Natural killer cell (primary cell): ENCODE results near the gene GULP1. TPM values are rescaled to one million over a fixed set of nuclear protein-coding genes. Genes with fewer than 3 reads are reported as not detected.

ENCODE experiments used
- ATAC-seq, 3 donors: fragments of 150-1000 bp in 2 of 3; fragments of 200-7000 bp in 1 of 3; cut with Tn5 transposase; 1 replicate in 1 of 3; 2 replicates in 2 of 3; pipeline ENCODE4 v1.10.0; 2021; ENCODE audit warnings: mild to moderate bottlenecking in 2 of 3, moderate library complexity in 2 of 3
- DNase-seq, 2 donors: peaks; one replicate each; pipeline versions ENCODE4 v3.0.0 to v3.0.0-alpha.2; 2013 to 2021; ENCODE audit warnings: mixed read lengths in 1 of 2
- H3K27ac ChIP-seq: one replicate; pipeline ENCODE4 v1.5.1; 2013; ENCODE audit warnings: mild to moderate bottlenecking, low read length
- H3K27me3 ChIP-seq: one replicate; pipeline ENCODE4 v1.6.1; 2013; ENCODE audit warnings: low read length; ENCODE audit not compliant: control insufficient read depth, insufficient read depth
- H3K36me3 ChIP-seq: one replicate; pipeline ENCODE4 v1.6.1; 2013; ENCODE audit warnings: low read length; ENCODE audit not compliant: control insufficient read depth, insufficient read depth
- H3K4me1 ChIP-seq: one replicate; pipeline ENCODE4 v1.6.1; 2013; ENCODE audit warnings: low read length; ENCODE audit not compliant: control insufficient read depth, insufficient read depth
- H3K4me3 ChIP-seq: one replicate; pipeline ENCODE4 v1.5.1; 2013; ENCODE audit warnings: low read length
- H3K9me3 ChIP-seq: one replicate; pipeline ENCODE4 v1.6.1; 2013; ENCODE audit warnings: low read length; ENCODE audit not compliant: control insufficient read depth, insufficient read depth
- H3K27ac Mint-ChIP-seq, 2 donors: one replicate each; pipeline ENCODE4 v1.8.0; 2022; ENCODE audit warnings: mild to moderate bottlenecking in 2 of 2, mixed read lengths in 2 of 2, moderate library complexity in 1 of 2
- H3K27me3 Mint-ChIP-seq, 2 donors: one replicate each; pipeline ENCODE4 v1.8.0; 2022; ENCODE audit warnings: low read depth in 2 of 2, mixed read lengths in 2 of 2
- H3K36me3 Mint-ChIP-seq: one replicate; pipeline ENCODE4 v1.8.0; 2022; ENCODE audit warnings: mixed read lengths
- H3K4me1 Mint-ChIP-seq, 2 donors: one replicate each; pipeline ENCODE4 v1.8.0; 2022; ENCODE audit warnings: mixed read lengths in 2 of 2
- H3K4me3 Mint-ChIP-seq: one replicate; pipeline ENCODE4 v1.8.0; 2022; ENCODE audit warnings: mild to moderate bottlenecking, moderate library complexity, mixed read lengths
- H3K9me3 Mint-ChIP-seq, 2 donors: one replicate each; pipeline ENCODE4 v1.8.0; 2022; ENCODE audit warnings: mixed read lengths in 2 of 2
- CTCF ChIP-seq: fragments of 200-600 bp; IDR thresholded peaks from one replicate; pipeline ENCODE4 v1.8.0; 2022; ENCODE audit warnings: antibody characterized with exemption
- WGBS: methylation state at CpG from one replicate; pipeline ENCODE4 v1.1.7; 2013; ENCODE audit warnings: missing lambda C conversion rate; ENCODE audit not compliant: insufficient coverage; 5-methylcytosine and 5-hydroxymethylcytosine counted together
- intact Hi-C: fragments of 100-400 bp; cut with micrococcal nuclease; formaldehyde crosslinking; loops from one replicate; pipeline ENCODE4 v1.14.2; 2022
- total RNA-seq, 4 donors: library from RNA; stranded (reverse); fragments of 120-200 nt in 1 of 4; gene quantifications; one replicate each; pipeline versions ENCODE4 v1.2.3 to v1.2.4, GENCODE V29; 2013 to 2022

The GULP1 gene
- total RNA-seq, 3 donors from 2014 or later (not counting 1 experiment from before 2014, with no cell fraction given): not detected

DNA sequence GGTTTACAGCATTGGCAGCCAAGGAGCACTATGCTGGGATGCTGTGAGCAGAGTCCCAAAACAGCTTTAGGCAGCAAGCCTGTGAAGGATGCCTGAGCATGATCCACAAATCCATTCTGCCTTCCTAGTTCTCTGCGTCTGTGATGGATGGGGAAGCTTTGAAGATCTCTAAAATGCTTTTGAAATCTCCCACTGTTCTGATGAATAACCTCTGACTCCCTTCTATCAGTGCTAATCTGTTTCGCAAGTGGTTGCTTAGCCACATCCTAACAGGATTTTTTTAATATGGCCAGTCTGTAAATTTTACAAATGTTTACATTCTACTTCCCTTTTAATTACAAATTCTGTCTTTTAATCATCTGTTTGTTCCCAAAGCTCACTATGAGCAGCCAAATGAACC is 319.2 kb downstream of the GULP1 start:
- Histone ChIP-seq H3K9me3 (no peaks in the 10 kb centered on the region), H3K27me3 (no peaks in the 10 kb centered on the region), H3K4me1 (no peaks in the 10 kb centered on the region), H3K36me3 (no peaks in the 10 kb centered on the region), H3K27ac (no peak overlapping the region), H3K4me3 (no peak overlapping the region)
- intact Hi-C loops: no loop called here
- Mint-ChIP-seq H3K4me3 (no peak overlapping the region), H3K36me3 (no peaks in the 10 kb centered on the region), H3K27me3 (no peaks in the 10 kb centered on the region), H3K4me1 (no peaks in the 10 kb centered on the region), H3K27ac (no peak overlapping the region), H3K9me3 (peaks cover 12 to 13% of the 10 kb centered on the region in 2 donors)
- no peak for DNase-seq
- no peak for ATAC-seq
- TF ChIP-seq CTCF: no peak
- 81% methylated on average over 2 of the region's 2 CpGs for WGBS

GRCh38 chr2:188619146-188619545 is 327.5 kb downstream of the GULP1 start:
- Mint-ChIP-seq H3K27me3 (no peaks in the 10 kb centered on the region), H3K9me3 (peaks cover 11 to 13% of the 10 kb centered on the region in 2 donors), H3K27ac (no peak overlapping the region), H3K4me3 (no peak overlapping the region), H3K4me1 (no peaks in the 10 kb centered on the region), H3K36me3 (peaks cover 8% of the 10 kb centered on the region)
- Histone ChIP-seq H3K27me3 (no peaks in the 10 kb centered on the region), H3K4me1 (no peaks in the 10 kb centered on the region), H3K4me3 (no peak overlapping the region), H3K27ac (no peak overlapping the region), H3K36me3 (no peaks in the 10 kb centered on the region), H3K9me3 (peaks cover 6% of the 10 kb centered on the region)
- DNase-seq: no peak
- no peak for ATAC-seq
- intact Hi-C loops: no loop called here
- 92% methylated on average over 4 of the region's 4 CpGs for WGBS
- TF ChIP-seq CTCF: no peak

DNA sequence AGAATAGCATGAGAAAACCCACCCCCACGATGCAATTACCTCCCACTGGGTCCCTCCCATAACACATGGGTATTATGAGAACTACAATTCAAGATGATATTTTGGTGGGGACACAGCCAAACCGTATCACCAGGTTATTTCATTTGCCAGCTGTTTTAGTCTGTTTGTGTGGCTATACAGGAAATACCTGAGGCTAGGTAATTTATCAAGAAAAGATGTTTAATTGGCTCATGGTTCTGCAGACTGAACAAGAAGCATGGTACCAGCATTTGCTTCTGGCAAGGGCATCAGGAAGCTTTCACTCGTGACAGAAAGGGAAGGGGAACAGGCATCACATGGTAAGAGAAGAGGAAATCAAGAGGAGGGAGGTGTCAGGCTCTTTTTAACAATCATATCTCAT is 329.2 kb downstream of the GULP1 start:
- intact Hi-C loops: no loop called here
- no peak overlapping the region for H3K4me3 Mint-ChIP-seq
- no peak overlapping the region for H3K27ac Mint-ChIP-seq
- peaks cover 6% of the 10 kb centered on the region for H3K9me3 ChIP-seq
- no peak overlapping the region for H3K4me3 ChIP-seq
- DNase-seq (no peak), ATAC-seq (no peak)
- no peak for TF ChIP-seq CTCF
- H3K4me1 ChIP-seq: no peaks in the 10 kb centered on the region
- H3K27me3 ChIP-seq: no peaks in the 10 kb centered on the region
- H3K4me1 Mint-ChIP-seq: no peaks in the 10 kb centered on the region
- H3K27ac ChIP-seq: no peak overlapping the region
- 60% methylated on average over 1 of the region's 3 CpGs for WGBS
- no peaks in the 10 kb centered on the region for H3K27me3 Mint-ChIP-seq
- peaks cover 15% of the 10 kb centered on the region for H3K36me3 Mint-ChIP-seq
- H3K36me3 ChIP-seq: no peaks in the 10 kb centered on the region
- peaks cover 11 to 16% of the 10 kb centered on the region in 2 donors for H3K9me3 Mint-ChIP-seq

GRCh38 chr2:188622601-188623260 is 331.1 kb downstream of the GULP1 start:
- Mint-ChIP-seq H3K9me3 (peaks cover 12 to 16% of the 10 kb centered on the region in 2 donors), H3K27ac (no peak overlapping the region), H3K4me1 (no peaks in the 10 kb centered on the region), H3K27me3 (no peaks in the 10 kb centered on the region), H3K36me3 (peaks cover 15% of the 10 kb centered on the region), H3K4me3 (no peak overlapping the region)
- 68% methylated on average over 3 of the region's 3 CpGs for WGBS
- intact Hi-C loops: no loop called here
- ATAC-seq (no peak), DNase-seq (no peak)
- peaks cover 6% of the 10 kb centered on the region for H3K9me3 ChIP-seq
- TF ChIP-seq CTCF: no peak
- H3K4me3 ChIP-seq: no peak overlapping the region
- no peaks in the 10 kb centered on the region for H3K36me3 ChIP-seq
- no peak overlapping the region for H3K27ac ChIP-seq
- no peaks in the 10 kb centered on the region for H3K27me3 ChIP-seq
- H3K4me1 ChIP-seq: no peaks in the 10 kb centered on the region
